ENCODE results near the gene AP4S1.
"Not testable (repeated sequence)": the region's sequence is repeated elsewhere in the genome, so short reads cannot be mapped to it uniquely, and the experiment has no call there.

AP4S1 gene

DNA sequence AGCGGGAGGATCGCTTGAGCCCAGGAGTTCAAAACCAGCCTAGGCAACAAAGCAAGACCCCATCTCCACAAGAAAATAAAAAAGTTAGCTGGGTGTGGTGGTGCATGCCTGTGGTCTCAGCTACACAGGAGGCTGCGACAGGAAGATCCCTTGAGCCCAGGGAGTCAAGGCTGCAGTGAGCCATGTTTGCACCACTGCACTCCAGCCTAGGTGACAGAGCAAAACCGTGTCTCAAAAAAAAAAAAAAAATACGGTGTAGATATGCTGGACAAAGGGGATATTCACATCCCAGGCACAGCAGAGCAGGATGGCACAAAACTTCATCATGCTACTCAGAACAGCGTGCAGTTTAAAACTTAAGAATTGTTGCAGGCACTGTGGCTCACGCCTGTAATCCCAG is 25.6 kb downstream of the AP4S1 start:
- H3K4me1 Mint-ChIP-seq = peaks cover 9% of the 10 kb centered on the region
- DNase-seq (no peak), ATAC-seq (no peak)
- no peak overlapping the region for H3K4me3 Mint-ChIP-seq
- H3K27ac Mint-ChIP-seq = no peak overlapping the region
- H3K9me3 Mint-ChIP-seq = no peaks in the 10 kb centered on the region
- H3K27me3 Mint-ChIP-seq = no peaks in the 10 kb centered on the region

DNA sequence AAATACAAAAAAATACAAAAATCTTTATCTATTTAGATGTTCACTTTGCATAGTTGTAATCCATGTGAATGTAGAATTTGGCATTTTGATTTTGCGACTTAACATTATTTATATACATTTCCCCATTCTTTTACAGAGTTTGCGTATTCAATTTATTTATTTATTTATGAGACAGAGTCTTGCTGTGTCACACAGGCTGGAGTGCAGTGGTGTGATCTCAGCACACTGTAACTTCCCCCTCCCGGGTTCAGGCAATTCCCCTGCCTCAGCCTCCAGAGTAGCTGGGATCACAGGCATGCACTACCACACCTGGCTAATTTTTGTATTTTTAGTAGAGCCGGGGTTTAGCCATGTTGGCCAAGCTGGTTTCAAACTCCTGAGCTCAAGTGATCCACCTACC is 26.1 kb downstream of the AP4S1 start:
- peaks cover 9% of the 10 kb centered on the region for H3K4me1 Mint-ChIP-seq
- ATAC-seq = no peak
- H3K27ac Mint-ChIP-seq = no peak overlapping the region
- no peak overlapping the region for H3K4me3 Mint-ChIP-seq
- no peak for DNase-seq
- no peaks in the 10 kb centered on the region for H3K27me3 Mint-ChIP-seq
- no peaks in the 10 kb centered on the region for H3K9me3 Mint-ChIP-seq

DNA sequence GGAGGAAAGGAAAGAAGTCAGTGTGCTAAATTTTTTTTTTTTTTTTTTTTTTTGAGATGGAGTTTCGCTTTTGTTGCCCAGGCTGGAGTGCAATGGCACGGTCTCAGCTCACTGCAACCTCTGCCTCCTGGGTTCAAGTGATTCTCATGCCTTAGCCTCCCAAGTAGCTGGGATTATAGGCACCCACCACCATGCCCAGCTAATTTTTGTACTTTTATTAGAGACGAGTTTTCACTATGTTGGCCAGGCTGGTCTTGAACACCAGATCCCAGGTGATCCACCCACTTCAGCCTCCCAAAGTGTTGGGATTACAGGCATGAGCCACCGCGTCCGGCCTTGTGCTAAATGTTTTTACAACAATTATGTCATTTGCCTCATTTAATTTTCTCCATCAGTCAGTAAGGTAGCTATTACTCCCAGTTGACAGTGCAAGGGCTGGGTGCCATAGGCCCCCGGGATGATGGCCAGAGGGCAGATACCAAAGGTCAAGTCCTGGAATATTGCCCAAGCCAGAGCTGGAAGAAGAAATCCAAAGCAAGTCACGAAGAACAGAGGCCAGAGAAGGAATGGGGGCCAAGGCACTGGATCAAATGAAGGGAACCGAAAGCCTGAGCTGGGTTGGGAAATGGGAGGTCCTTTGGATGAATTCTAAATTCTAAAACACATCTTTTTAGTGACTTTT is 27.6 kb downstream of the AP4S1 start:
- H3K4me1 Mint-ChIP-seq, H3K27me3 Mint-ChIP-seq, H3K4me3 Mint-ChIP-seq, H3K27ac Mint-ChIP-seq, DNase-seq, ATAC-seq, H3K9me3 Mint-ChIP-seq: not testable (repeated sequence)

DNA sequence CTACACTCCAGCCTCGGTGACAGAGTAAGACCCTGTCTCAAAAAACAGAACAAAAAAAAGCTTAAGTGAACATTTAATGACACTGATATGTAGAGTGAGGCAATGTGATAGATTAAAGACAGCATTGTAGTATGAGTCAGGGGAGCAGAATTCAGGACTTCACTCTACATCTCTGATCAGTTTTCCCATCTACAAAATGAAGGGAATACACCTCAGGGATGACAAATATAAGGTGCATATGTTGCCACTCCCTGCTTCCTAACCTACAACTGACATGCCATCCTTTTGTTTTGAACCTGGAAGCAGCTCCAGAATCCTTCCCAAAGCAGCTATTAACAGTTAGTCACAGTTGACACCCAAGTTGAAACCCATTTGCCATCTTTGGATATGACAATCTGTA is 31.6 kb downstream of the AP4S1 start:
- Mint-ChIP-seq H3K9me3 (no peaks in the 10 kb centered on the region), H3K4me3 (no peak overlapping the region), H3K27me3 (no peaks in the 10 kb centered on the region), H3K27ac (no peak overlapping the region), H3K4me1 (peaks cover 8% of the 10 kb centered on the region)
- DNase-seq (no peak), ATAC-seq (no peak)

DNA sequence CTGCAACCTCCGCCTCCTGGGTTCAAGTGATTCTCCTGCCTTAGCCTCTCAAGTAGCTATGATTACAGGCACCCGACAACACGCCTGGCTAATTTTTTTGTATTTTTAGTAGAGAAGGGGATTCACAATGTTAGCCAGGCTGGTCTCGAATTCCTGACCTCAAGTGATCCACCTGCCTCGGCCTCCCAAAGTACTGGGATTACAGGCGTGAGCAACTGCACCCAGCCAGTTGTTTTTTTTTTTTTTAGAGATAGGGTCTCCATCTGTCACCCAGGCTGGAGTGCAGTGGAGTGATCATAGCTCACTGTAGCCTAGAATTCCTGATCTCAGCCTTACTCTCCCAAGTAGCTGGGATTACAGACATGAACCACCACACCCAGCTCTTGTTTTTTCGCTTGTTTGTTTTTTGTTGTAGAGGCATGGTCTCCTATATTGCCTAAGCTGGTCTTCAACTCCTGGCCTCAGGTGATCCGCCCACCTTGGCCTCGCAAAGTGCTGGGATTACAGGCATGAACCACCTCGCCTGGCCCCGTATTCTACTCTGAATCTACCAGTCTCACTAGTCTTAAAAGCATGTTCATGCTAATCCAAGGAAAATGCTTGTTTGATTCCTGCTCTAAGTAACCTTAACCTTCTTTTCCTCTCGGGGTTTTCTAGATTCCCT is 32.4 kb downstream of the AP4S1 start:
- no peaks in the 10 kb centered on the region for H3K27me3 Mint-ChIP-seq
- H3K27ac Mint-ChIP-seq = peak overlapping the region in 1 of 2 donors; percentile 3
- no peak for DNase-seq
- H3K4me1 Mint-ChIP-seq = peaks cover 8% of the 10 kb centered on the region
- H3K4me3 Mint-ChIP-seq = no peak overlapping the region
- no peak for ATAC-seq
- no peaks in the 10 kb centered on the region for H3K9me3 Mint-ChIP-seq

DNA sequence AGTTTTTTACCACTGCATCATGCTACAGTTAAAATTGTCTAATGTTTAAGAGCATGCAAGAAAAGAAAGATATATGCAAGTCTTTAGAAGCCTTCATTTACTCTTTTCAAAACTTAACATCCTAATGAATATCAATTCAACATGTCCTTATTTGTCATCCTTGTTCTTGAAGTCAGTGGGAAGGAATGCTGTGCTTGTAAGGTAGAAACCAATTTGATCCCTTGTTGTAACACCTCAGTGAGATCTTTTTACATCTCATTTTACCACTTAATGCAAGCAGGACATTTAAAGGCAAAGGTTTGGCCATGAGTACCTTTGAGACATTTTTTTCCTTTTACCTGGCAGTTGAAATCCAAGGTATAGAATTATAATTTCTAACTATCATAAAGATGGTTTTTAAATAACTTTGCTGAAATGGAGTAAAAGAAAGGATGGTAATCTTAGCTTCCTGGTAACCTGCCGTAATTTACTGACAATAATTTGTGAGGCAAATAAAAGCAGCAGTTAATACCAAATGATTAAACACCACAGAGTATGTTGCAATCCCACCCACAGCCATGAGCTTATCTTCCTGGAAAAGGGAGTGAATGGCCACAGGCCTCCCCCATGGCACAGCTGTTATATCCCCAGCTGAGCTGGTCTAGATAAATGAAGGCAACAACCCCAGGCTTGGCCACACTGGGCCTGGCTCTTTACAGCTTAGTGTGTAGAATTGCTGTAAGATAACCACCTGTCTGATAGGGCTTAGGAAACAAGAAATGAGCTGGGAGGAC is 33.9 kb downstream of the AP4S1 start:
- Mint-ChIP-seq H3K4me3 (no peak overlapping the region), H3K27me3 (no peaks in the 10 kb centered on the region), H3K4me1 (peaks cover 8% of the 10 kb centered on the region), H3K27ac (no peak overlapping the region), H3K9me3 (no peaks in the 10 kb centered on the region)
- ATAC-seq (no peak), DNase-seq (no peak)

DNA sequence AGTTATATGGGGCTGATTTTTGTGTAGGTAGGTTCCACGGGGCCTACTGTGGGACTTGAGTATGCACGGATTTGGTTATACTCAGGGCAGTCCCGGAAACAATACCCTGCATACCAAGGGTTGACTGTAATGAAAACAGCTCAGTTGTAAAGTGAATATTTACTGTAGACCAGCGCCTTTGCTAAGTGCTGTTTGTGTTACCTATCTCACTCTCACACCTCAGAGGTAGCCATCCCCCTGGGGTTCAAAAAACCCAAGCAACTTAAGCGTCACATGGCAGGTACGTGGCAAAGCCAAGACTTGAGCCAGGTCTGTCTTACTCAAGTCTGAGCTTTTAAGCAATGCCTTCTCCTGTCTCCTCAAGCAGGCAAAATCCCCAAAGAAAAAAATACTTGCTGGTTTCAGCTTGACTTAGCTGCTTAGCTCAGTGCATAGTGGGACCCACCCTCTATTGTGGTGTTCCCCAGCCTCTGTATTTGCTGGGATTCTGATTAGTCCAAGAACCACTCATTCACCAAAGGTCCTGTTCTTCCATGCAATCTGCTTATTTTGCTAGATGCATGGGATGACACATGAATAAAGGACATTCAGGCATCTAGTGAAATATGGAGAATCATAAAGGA is 34.9 kb downstream of the AP4S1 start:
- Mint-ChIP-seq H3K27me3 (no peaks in the 10 kb centered on the region), H3K27ac (no peak overlapping the region), H3K4me1 (peaks cover 8% of the 10 kb centered on the region), H3K9me3 (no peaks in the 10 kb centered on the region), H3K4me3 (no peak overlapping the region)
- no peak for DNase-seq
- no peak for ATAC-seq

DNA sequence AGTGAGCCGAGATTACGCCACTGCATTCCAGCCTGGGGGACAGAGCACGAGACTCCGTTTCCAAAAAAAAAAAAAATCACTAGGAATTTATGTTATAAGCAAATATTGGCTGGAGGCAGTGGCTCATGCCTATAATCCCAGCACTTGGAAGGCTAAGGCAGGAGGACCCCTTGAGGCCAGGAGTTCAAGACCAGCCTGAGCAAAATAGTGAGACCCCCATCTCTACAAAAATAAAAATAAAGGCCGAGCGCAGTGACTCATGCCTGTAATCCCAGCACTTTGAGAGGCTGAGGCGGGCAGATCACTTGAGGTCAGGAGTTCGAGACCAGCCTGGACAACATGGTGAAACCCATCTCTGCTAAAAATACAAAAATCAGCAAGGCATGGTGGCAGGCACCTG is 37.5 kb downstream of the AP4S1 start:
- not testable (repeated sequence) for H3K4me1 Mint-ChIP-seq, H3K9me3 Mint-ChIP-seq, H3K4me3 Mint-ChIP-seq, ATAC-seq, H3K27ac Mint-ChIP-seq, H3K27me3 Mint-ChIP-seq, DNase-seq

DNA sequence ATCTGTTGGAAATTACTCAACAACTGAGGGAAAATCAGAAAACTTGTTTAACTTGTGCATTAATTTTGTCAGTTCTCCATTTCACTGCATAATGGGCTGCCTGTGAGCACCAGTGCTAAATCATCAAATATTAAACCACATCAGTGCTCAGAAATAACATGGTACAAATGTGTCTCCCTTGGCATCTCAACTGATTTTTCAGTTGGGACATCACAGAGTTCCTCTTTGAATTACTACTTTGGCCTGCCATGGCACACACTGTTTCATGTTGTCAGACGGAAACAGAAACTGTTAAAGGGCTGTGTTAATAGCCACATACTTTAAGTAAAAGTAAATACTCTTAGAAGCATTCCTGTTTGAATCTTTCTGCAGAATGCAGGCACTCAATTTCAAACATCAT is 42.8 kb downstream of the AP4S1 start:
- Mint-ChIP-seq H3K9me3 (no peaks in the 10 kb centered on the region), H3K27me3 (no peaks in the 10 kb centered on the region), H3K4me1 (no peaks in the 10 kb centered on the region), H3K4me3 (no peak overlapping the region), H3K27ac (peak overlapping the region in 1 of 2 donors; percentile 34)
- DNase-seq (no peak), ATAC-seq (no peak)

DNA sequence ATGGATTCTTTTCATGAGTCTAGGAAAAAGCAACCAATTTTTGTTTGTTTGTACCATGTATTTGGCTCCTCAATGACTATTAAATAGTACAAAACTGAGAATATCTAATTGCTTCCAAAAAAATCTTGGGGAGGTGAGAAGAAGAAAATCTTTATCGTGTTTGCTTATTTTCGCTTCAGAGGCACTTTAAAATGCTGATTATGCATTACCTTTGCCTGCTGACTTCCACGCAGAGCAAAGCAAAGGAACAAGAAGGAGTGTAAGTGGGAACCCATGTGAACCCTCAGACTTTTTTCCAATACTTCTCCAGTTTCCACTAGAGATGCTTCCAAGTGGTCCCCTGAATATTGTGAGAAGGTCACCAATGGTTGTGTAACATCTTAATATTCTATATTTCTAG is 43.9 kb downstream of the AP4S1 start:
- DNase-seq = no peak
- H3K27ac Mint-ChIP-seq = no peak overlapping the region

DNA sequence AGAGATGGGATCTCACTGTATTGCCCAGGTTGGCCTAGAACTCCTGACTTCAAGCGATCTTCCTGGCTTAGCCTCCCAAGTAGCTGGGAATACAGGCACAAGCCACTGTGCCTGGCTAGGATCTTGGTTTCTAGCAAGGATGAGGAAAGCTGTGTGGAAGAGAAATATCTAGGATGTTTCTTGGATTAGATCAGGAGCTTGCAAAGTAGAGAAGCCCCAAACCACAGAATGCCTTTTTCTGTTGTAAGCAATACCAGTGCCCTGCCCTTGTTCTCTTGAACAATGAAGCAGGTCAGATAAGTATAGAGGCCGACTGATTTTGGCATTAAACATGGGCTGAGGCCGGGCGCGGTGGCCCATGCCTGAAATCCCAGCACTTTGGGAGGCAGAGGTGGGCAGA is 45.0 kb downstream of the AP4S1 start:
- Mint-ChIP-seq H3K9me3 (peaks cover 0 to 5% of the 10 kb centered on the region in 2 donors), H3K27ac (no peak overlapping the region), H3K4me3 (no peak overlapping the region), H3K27me3 (no peaks in the 10 kb centered on the region), H3K4me1 (no peaks in the 10 kb centered on the region)
- DNase-seq = no peak
- ATAC-seq = no peak

More for the DNA sequence above, 43.9 kb downstream of the AP4S1 start:
- no peaks in the 10 kb centered on the region for H3K9me3 Mint-ChIP-seq
- ATAC-seq = no peak
- H3K4me1 Mint-ChIP-seq = no peaks in the 10 kb centered on the region
- H3K27me3 Mint-ChIP-seq = no peaks in the 10 kb centered on the region
- no peak overlapping the region for H3K4me3 Mint-ChIP-seq

DNA sequence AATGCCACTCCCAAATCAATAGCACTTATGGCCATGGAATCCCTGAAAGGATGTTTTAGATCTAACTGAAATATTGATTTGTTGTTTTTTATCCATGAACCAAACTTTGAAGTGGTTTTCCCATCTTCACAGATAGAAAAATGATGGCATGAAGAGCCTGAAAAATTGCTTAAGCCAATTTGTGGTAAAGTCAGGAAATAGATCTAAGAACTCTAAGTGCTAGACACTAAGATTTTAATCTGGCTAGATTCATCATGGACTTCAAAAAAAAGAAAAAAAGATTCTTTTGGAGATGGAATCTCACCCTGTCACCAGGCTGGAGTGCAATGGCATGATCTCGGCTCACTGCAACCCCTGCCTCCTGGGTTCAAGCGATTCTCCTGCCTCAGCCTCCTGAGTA is 45.7 kb downstream of the AP4S1 start:
- Mint-ChIP-seq H3K4me3 (no peak overlapping the region), H3K27me3 (no peaks in the 10 kb centered on the region), H3K27ac (no peak overlapping the region), H3K4me1 (no peaks in the 10 kb centered on the region), H3K9me3 (peaks cover 0 to 5% of the 10 kb centered on the region in 2 donors)
- no peak for ATAC-seq
- DNase-seq = no peak

DNA sequence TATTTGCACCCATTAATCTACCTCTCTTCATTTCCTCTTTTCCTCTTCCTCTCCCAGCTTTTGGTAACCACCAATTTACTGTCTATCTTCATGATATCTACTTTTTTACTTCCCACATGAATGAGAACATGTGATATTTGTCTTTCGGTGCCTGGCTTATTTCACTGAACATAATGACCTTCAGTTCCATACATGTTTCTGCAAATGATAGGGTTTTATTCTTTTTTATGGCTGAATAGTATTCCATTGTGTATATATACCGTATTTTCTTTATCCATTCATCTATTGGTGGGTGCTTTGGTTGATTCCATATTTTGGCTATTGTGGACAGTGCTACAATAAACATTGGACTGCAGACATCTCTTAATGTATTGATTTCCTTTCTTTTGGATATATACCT is 49.7 kb downstream of the AP4S1 start:
- ATAC-seq (no peak), DNase-seq (no peak)
- Mint-ChIP-seq H3K9me3 (peaks cover 0 to 5% of the 10 kb centered on the region in 2 donors), H3K27me3 (no peaks in the 10 kb centered on the region), H3K4me3 (no peak overlapping the region), H3K4me1 (no peaks in the 10 kb centered on the region), H3K27ac (no peak overlapping the region)

DNA sequence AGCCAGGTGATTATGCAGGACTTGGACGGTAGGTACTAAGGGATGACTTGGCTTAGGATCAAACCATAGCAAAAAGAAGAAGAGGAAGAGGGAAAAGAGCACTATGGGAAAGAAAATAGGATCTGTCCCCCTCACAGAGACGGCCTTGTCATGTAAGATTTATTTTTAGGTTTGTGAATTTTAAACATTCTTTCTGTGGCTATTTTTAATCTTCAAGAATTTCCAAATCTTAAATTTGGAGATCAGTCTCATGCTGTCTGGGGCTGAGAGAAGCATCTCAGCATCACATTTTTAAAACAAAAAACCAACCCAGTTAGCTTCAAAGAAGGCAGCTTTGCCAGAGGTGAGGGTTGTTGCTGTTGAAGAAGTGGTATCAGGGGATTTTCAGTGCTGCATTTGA is 53.3 kb downstream of the AP4S1 start:
- H3K4me1 Mint-ChIP-seq = no peaks in the 10 kb centered on the region
- DNase-seq (no peak), ATAC-seq (no peak)
- no peak overlapping the region for H3K27ac Mint-ChIP-seq
- no peak overlapping the region for H3K4me3 Mint-ChIP-seq
- peaks cover 0 to 5% of the 10 kb centered on the region in 2 donors for H3K9me3 Mint-ChIP-seq
- H3K27me3 Mint-ChIP-seq = no peaks in the 10 kb centered on the region

DNA sequence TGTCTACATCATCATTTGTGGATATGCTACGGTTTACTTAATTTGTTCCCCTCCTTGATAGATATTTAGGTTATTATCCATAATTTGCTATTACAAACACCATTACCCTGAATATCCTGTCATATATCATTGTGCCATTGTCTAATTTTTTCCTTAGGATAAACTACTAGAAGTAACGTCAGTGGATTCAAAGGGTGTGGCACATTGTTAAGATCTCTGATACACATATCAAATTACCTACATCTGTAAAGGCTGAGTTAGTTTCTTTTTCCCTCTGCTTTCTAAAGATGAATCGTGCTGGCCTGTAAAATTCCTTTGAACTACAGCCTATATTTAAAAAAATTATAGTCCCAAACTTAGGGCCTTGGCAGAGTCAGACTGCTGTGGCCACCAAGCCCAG is 54.6 kb downstream of the AP4S1 start:
- Mint-ChIP-seq H3K9me3 (peaks cover 0 to 3% of the 10 kb centered on the region in 2 donors), H3K27me3 (no peaks in the 10 kb centered on the region), H3K27ac (no peak overlapping the region), H3K4me1 (no peaks in the 10 kb centered on the region), H3K4me3 (no peak overlapping the region)
- DNase-seq (no peak), ATAC-seq (no peak)

DNA sequence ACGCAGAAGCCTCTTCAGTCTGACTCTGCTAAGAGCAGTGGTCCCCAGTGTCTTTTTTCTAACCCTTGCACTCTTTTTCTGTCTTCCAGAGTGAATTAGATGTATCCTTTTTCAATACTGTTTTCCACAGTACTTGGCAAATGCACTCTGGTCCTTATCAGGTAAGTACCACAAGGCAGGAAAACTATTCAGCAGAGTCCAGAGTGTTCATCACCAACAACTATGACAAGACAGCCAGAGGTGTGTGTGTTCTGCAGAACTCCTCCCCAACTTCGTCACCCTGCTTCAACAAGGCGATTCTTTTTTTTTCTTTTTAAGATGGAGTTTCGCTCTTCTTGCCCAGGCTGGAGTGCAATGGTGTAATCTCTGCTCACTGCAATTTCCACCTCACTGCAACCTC is 55.0 kb downstream of the AP4S1 start:
- no peaks in the 10 kb centered on the region for H3K4me1 Mint-ChIP-seq
- no peak overlapping the region for H3K4me3 Mint-ChIP-seq
- H3K27me3 Mint-ChIP-seq = no peaks in the 10 kb centered on the region
- no peak for DNase-seq
- no peaks in the 10 kb centered on the region for H3K9me3 Mint-ChIP-seq
- H3K27ac Mint-ChIP-seq = no peak overlapping the region
- ATAC-seq = no peak
